Measurements from ENCODE around the gene ABCA4.
"Not testable (repeated sequence)": the region's sequence is repeated elsewhere in the genome, so short reads cannot be mapped to it uniquely, and the experiment has no call there.

Gene ABCA4

GRCh38 chr1:93958726-93959100 is 162.2 kb downstream of the ABCA4 start:
- no peak for DNase-seq (ENCODE audit: low spot score)
- in situ Hi-C loops (cut with MboI; ENCODE audit: low sequenced_read_pairs, unreplicated experiment) = no loop called here
- TF ChIP-seq CTCF (IDR thresholded peaks at IDR 0.05; ENCODE audit: borderline replicate concordance, control extremely low read depth, extremely low read depth, insufficient read depth, missing control alignments) = no peak

- in situ Hi-C loops (cut with MboI; ENCODE audit: low sequenced_read_pairs, unreplicated experiment) = no loop called here
- no peak for TF ChIP-seq CTCF (IDR thresholded peaks at IDR 0.05; ENCODE audit: borderline replicate concordance, control extremely low read depth, extremely low read depth, insufficient read depth, missing control alignments)
These were observed 162.8 kb downstream of the ABCA4 start for GRCh38 chr1:93958032-93958725.

GRCh38 chr1:93955765-93956164 is 165.2 kb downstream of the ABCA4 start:
- in situ Hi-C loops (cut with MboI; ENCODE audit: low sequenced_read_pairs, unreplicated experiment) = no loop called here
- no peak for DNase-seq (ENCODE audit: low spot score)
- TF ChIP-seq CTCF (IDR thresholded peaks at IDR 0.05; ENCODE audit: borderline replicate concordance, control extremely low read depth, extremely low read depth, insufficient read depth, missing control alignments) = no peak

More at GRCh38 chr1:93958032-93958725, 162.8 kb downstream of the ABCA4 start:
- no peak for DNase-seq (ENCODE audit: low spot score)

- DNase-seq (ENCODE audit: low spot score); in situ Hi-C loops (cut with MboI; ENCODE audit: low sequenced_read_pairs, unreplicated experiment): not testable (repeated sequence)
These were observed 173.8 kb downstream of the ABCA4 start for GRCh38 chr1:93947002-93947686.

All from GM13976 (cell line).